HG02970 (cell line): Measurements from ENCODE around the gene CHM.

Experiments used
- ATAC-seq: cut with Tn5 transposase; IDR thresholded peaks from one replicate; pipeline ENCODE4 v1.9.1; 2021; ENCODE audit warnings: mild to moderate bottlenecking, moderate library complexity, moderate number of reproducible peaks; ENCODE audit not compliant: unreplicated experiment, low FRiP score

The CHM gene

DNA sequence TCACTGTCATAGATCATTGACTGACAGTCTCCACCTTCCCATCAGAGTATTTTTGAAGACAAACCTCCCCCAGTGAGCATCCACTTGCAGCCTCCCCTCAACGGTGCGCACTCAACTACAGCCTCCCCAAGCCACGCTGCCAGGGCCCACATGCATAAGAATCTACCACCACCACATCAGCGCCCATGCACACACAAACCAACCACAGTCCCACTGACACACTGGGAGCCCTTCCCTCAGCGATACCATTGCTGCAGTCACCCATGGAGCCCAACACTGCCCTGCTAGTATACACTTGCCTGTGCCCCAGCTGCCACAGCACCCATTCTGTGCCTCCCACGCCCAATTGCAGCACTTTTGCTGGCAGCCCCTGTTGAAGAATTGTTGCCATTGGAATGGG lies 132.9 kb downstream of the CHM start:
- no peak for ATAC-seq

DNA sequence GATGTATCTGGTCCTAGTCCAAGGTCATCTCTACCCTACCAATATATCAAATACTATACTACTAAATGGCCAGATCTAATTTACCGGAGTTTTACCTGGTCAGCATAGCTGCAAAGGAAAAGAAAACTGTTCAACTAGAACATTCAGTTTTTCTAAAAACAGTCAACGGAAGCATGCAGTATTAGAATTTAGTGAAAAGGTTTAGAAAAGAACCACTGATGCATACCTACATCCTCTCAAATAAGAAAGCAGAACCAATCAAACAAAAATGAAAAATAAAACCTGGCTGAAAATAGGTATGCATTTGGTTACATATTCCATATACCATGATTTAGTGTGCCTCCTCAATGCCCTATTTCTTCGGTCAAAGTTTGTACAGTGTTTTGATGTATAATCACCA lies 140.0 kb downstream of the CHM start:
- ATAC-seq, result no peak

- no peak for ATAC-seq
Observed at GRCh38 chrX:85906399-85906798, 141.0 kb downstream of the CHM start.

DNA sequence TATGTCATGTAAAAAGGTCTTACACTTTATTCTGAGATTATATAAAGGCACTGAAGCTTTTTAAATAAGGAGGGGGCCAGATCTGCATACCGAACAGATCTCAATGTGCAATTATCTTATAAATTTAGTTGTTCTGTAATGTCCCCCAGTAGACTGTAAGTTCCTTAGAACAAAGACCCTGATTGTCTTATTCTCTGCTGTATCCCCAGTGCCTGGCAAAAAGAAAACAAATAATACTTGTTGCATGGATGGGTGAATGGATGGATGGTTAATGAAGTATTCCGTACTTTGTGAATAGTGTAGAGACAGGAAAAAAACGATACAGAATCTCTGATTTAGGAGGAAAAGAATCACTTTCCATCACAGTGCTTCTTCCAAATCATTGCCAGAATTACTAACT lies 141.5 kb downstream of the CHM start:
- ATAC-seq, result no peak

DNA sequence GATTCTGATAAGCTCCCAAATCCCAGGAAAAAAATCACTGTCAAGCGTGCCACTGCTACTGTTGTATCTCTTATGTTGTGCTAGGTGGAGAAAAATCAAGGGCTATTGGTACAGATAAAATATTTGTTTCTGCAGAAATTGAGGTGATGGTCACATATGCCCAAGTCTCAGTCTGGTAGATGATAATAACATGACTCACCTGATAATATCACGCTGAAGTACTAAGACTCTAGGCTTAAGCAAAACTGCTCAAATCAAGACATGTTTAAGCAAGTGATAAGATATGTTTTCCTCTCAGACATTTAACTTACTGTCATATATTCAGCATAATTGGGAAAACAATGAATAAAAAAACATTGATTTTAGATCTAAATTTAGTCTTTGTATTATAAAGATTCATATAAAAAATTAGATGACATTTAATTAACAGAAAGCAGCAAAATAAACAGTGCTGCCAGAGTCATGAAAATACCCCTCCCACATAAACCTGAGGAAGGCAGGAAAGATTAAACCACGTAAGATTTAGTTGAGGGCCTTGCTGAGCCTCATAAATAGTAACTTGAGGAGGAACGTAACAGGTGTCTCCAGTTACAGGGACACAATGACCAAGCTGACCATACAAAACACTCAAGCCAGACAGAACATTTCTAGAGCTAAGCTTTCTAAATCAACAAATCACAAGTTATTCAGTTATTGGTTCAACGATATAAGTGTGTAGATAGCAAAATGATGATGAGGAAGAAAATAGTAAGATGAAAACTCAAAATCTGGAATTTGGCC lies 143.5 kb downstream of the CHM start:
- no peak for ATAC-seq

DNA sequence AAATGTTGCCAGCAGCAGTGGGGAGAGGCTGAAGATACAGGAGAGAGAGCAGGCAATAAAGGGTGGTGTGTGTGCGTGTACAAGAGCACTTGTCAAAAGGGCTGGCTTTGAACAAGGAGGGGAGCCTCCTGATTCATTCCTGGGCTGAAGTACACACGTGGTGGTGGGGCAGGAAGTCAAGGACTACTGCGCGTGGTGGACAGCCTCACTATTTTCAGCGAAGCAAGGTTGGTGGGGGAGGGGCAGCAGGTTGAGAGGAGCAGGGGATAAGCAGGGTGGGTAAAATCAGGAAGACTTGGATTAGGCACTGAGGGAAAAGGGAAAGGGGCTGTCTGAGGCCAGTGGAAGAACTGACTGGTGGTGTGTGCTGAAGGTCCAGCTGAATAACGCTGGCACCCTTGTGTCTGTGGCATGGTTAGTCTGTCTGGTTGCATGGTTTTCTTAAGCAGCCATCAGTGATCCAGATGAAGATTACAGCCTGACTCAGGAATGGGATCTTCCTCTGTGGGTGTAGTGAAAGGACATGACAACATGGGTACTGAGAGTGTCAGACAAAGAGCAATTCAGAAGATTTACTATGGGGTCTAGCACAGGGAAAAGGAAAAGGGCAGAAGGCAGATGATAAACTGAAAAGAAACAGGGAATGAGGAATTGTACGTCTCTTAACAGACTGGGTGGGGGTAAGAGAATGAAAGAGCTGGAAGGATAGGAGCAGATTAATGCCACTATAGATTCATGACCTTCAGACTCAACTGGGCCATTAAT lies 149.8 kb downstream of the CHM start:
- no peak for ATAC-seq

DNA sequence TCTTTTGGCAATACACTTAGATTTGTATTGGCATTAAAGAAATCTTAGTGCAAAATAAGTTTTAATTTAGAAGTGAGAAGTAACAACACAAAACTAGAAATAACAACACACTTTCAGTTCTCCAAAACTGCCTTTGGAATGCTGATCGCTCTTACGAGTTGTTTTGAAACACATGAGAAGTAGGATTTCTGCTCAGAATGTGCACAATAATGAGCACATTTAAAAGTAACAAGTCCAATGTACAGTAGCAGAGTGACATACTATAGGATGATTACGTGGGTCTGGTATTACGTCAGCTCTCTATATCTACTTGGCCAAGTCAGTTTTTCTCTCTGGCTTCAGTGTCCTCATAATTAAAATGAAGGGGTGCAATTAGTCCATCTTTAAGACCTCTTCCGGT lies 164.8 kb downstream of the CHM start:
- no peak for ATAC-seq

DNA sequence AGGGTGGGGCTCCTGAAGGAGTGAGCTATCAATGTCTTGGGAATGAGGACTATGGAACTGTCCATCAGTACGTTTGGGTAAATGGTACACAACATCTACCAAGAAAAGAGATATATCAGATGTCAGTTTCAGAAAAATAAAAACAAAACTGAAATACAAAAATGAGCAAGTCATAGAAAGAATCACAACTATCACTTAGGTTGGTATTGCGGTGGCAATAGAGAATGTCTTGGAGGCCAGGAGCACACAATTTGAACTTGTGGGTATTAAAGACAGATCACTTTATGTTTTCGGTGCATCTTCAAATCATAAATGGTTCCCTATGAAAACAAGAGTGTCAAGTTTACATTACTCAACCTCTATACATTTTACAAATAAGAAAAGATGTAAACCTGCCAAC lies 176.8 kb downstream of the CHM start:
- ATAC-seq, result no peak

DNA sequence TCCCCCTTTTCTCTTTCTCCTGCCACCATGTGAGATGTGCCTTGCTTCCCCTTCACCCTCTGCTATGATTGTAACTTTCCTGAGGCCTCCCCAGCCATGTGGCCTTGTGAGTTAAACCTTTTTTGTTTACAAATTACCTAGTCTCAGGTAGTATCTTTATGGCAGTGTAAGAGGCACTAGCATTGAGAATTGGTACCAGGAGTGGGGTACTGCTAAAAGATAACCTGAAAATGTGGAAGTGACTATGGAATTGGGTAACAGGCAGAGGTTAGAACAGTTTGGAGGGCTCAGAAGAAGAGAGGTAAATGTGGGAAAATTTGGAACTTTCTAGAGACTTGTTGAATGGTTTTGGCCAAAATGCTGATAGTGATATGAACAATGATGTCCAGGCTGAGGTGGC lies 182.0 kb downstream of the CHM start:
- no peak for ATAC-seq

DNA sequence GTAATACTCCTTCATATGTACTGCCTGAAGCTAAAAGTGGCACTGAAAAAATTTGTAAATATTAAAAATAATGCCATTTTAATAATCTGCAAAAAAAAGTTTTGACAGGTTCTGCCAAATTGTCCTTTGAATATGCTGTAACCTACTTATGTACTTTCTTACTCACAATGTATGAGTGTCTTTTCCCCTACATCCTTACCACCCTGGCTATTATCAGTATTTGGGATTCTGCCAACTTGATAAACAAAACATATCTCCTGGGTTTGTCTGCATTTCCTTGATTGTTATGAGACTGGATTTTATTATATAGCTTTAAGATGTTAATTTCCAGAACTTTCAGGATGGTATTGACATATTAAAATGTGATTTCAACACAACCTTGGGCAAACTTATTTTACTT lies 187.9 kb downstream of the CHM start:
- no peak for ATAC-seq

DNA sequence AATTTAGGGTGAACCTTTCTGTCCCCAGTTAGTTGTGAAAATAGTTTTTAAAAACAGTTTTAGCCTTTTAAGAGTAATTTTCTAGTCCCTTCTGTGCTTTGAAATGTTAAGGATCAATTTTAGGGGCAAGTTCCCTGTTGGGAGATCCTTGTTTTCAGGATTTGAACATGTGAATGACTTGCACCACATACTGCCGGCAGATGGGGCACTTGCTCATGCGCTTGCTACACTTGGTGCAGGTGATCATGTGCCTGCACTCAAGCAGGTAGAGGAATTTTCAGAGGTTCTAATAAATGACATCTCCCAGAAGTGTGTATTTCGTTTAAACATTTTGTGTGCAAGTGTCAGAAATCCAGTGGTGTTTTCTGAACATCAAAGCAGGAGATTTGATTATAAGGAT lies 195.9 kb downstream of the CHM start:
- ATAC-seq, result no peak

DNA sequence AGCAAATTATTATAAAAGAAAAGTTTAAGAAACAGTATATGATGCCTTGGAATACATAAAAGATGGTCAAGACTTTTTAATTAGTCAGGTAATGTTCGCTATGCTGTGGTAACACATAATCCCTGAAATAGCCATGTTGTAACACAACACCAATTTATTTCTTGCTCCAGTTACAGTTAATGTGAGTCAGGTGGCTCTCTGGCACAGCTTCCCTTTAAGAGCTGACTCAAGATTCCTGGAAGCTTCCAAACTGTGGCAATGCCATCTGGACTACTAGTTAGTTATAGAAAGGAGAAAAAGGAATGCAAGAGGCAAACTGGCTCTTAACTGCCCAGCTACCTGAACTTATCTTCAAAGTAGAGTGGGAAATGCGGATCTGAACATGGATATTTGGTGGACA lies 210.5 kb downstream of the CHM start:
- no peak for ATAC-seq

DNA sequence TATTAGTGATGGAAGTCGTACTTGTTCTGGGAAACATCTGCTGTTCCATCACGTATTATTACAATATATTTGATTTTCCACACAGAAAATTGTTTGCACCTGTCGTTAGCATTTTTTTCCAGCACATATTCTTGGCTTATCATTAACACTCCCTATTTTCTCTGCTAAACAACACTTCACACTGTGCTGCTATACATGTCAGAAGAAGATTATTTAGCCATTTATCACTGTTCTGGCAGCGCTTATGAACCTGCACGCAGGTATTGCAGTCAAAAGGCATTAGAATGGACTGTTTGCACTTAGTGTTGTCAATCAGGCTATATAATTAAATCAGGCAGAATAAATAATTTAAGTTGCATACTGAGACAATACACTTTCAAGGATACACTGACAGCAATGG lies 218.6 kb downstream of the CHM start:
- no peak for ATAC-seq

- no peak for ATAC-seq
Observed at GRCh38 chrX:85815203-85815751, 232.1 kb downstream of the CHM start.
